ENCODE data around the gene ERFL. TPM values are rescaled to one million over a fixed set of nuclear protein-coding genes. Genes with fewer than 3 reads are reported as not detected.

ERFL gene
- total and polyA plus RNA-seq, 2 of the 4 experiments (the other 2 are of a cell fraction), result not detected

- no peaks in the 10 kb centered on the region for H3K27me3 ChIP-seq (ENCODE audit: control insufficient read depth, insufficient read depth, low read length)
- H3K4me3 ChIP-seq (ENCODE audit: insufficient read depth, low read depth, low read length), result peak within 1 kb of the TSS; percentile 88
- peaks cover 7 to 26% of the 10 kb centered on the region in 2 experiments for H3K79me1 ChIP-seq (ENCODE audit: low read depth in 1 of 2, low read length in 2 of 2)
- peak within 1 kb of the TSS; percentile 97 for H4K91ac ChIP-seq (ENCODE audit: insufficient read depth, low read depth, low read length)
- H2AK9ac ChIP-seq (replicated peaks; ENCODE audit: low read depth, low read length, poor library complexity), result peak within 1 kb of the TSS; percentile 97
- peak within 1 kb of the TSS; percentile 10; the same call in 1 of the 2 replicates for H2BK20ac ChIP-seq (ENCODE audit: low read depth, low read length)
- 0% methylated on average over 20 of the region's 46 CpGs; no CpG with 5 or more reads in 1 of the 2 experiments for WGBS, 2 experiments (ENCODE audit: extremely low coverage in 2 of 2, insufficient read length in 1 of 2)
- no peak within 1 kb of the TSS for H2BK15ac ChIP-seq (ENCODE audit: low read depth, low read length)
- peak within 1 kb of the TSS; percentile 98 for H3K14ac ChIP-seq (replicated peaks; ENCODE audit: low read depth, low read length)
- peak within 1 kb of the TSS; percentile 99 for H3K23ac ChIP-seq (ENCODE audit: low read depth, low read length)
- peak within 1 kb of the TSS; percentile 43 for H3K18ac ChIP-seq (ENCODE audit: low read depth, low read length)
- peak within 1 kb of the TSS; percentile 91 for H3K4ac ChIP-seq (ENCODE audit: low read depth, low read length)
- H3K36me3 ChIP-seq (ENCODE audit: control insufficient read depth, insufficient read depth, low read length), result peaks cover 10% of the 10 kb centered on the region; the same call in 1 of the 2 replicates
- peak; percentile 87 for ATAC-seq (ENCODE audit: low read depth)
- DNase-seq, result peak; percentile 91
- in situ Hi-C loops (cut with MboI; ENCODE audit: low sequenced_read_pairs) (no loop called here), dilution Hi-C loops (cut with HindIII; ENCODE audit: low sequenced_read_pairs, unreplicated experiment) (no loop called here), intact Hi-C loops (cut with micrococcal nuclease) (loop anchor here (5.0 to 10.0 kb wide), 2 partner anchors 73 to 165 kb away; partner anchors contain the start of gene CEACAM3)
- no TSS peak for BruUV-seq (replicated peaks)
- peaks cover 6% of the 10 kb centered on the region for H3K4me1 ChIP-seq (ENCODE audit: control insufficient read depth, insufficient read depth, low read length)
- peak within 1 kb of the TSS; percentile 86 for H3K4me2 ChIP-seq (ENCODE audit: low read depth, low read length)
- H4K5ac ChIP-seq (ENCODE audit: low read depth, low read length), result peak within 1 kb of the TSS; percentile 61
- peak within 1 kb of the TSS; percentile 98 for H2AK5ac ChIP-seq (ENCODE audit: low read depth, low read length)
- H2BK120ac ChIP-seq (ENCODE audit: low read depth, low read length), result peak within 1 kb of the TSS; percentile 53
- peaks cover 7% of the 10 kb centered on the region; the same call in 1 of the 2 replicates for H3K9me1 ChIP-seq (ENCODE audit: insufficient read depth, low read length)
- H2AFZ ChIP-seq (replicated peaks; ENCODE audit: low read length, poor library complexity), result peak within 1 kb of the TSS; percentile 93
- no peaks in the 10 kb centered on the region for H3K9me3 ChIP-seq (ENCODE audit: control insufficient read depth, insufficient read depth, low read length)
- H2BK5ac ChIP-seq (ENCODE audit: low read depth, low read length, poor library complexity, severe bottlenecking), result peak within 1 kb of the TSS; percentile 78
- peak within 1 kb of the TSS; percentile 66 for H3K56ac ChIP-seq (ENCODE audit: extremely low read depth, insufficient read depth, low read length)
- ChIA-PET CTCF (interaction anchor here (0.5 to 2.0 kb wide), 3 partner anchors 12 to 1428 kb away, joined by 4 to 5 read pairs (median 4); no protein-coding TSS in a partner anchor), POLR2A (ENCODE audit: unreplicated experiment) (interaction anchor here (0.5 kb wide), 1 partner anchor 9 kb away, joined by 4 read pairs; no protein-coding TSS in a partner anchor)
- peak within 1 kb of the TSS; percentile 79 for H3K27ac ChIP-seq (ENCODE audit: insufficient read depth, low read length)
- peak within 1 kb of the TSS; percentile 91 for H3K9ac ChIP-seq (ENCODE audit: low read depth, low read length)
- H4K8ac ChIP-seq (ENCODE audit: low read depth in 2 of 2, low read length in 2 of 2), result peak within 1 kb of the TSS; percentile 61 to 86
- peaks cover 21% of the 10 kb centered on the region for H4K20me1 ChIP-seq (ENCODE audit: insufficient read depth, low read length)
- TF ChIP-seq MAFK (IDR thresholded peaks at IDR 0.05; ENCODE audit: low read depth, low read length), result no peak
- TF ChIP-seq RCOR1 (IDR thresholded peaks at IDR 0.05; ENCODE audit: insufficient replicate concordance, low read length), result no peak
- TF ChIP-seq FOS (IDR thresholded peaks at IDR 0.05; ENCODE audit: low read depth, low read length), result no peak
- TF ChIP-seq MAZ (IDR thresholded peaks at IDR 0.05; ENCODE audit: borderline replicate concordance, low read depth, low read length), result peak; percentile 92; the same call in 1 of the 2 replicates
- TF ChIP-seq MXI1 (IDR thresholded peaks at IDR 0.05; ENCODE audit: borderline replicate concordance, low read depth, low read length), result no peak
- peak; percentile 93 for TF ChIP-seq POLR2A (IDR thresholded peaks at IDR 0.05; ENCODE audit: low read depth, low read length)
- TF ChIP-seq USF2 (IDR thresholded peaks at IDR 0.05; ENCODE audit: low read depth, low read length), result no peak
- TF ChIP-seq ELK1 (IDR thresholded peaks at IDR 0.05; ENCODE audit: borderline replicate concordance, low read depth, low read length), result no peak
- TF ChIP-seq RAD21 (IDR thresholded peaks at IDR 0.05; ENCODE audit: low read length), result 0 out of 2 replicates have a peak, but pooled peaks have one; percentile 5
- TF ChIP-seq CHD1 (IDR thresholded peaks at IDR 0.05; ENCODE audit: low read depth, low read length), result no peak
- TF ChIP-seq BHLHE40 (IDR thresholded peaks at IDR 0.05; ENCODE audit: low read depth, low read length), result peak; percentile 70
- TF ChIP-seq NFE2L2 (IDR thresholded peaks at IDR 0.05; ENCODE audit: low read depth, low read length), result peak; percentile 5; the same call in 1 of the 2 replicates
- TF ChIP-seq CEBPB (IDR thresholded peaks at IDR 0.05; ENCODE audit: low read depth, low read length), result no peak
- no peak for TF ChIP-seq SMC3 (IDR thresholded peaks at IDR 0.05; ENCODE audit: low read depth, low read length)
Observed at GRCh38 chr19:41959056-41960053, 31.1 kb upstream of the ERFL start, which contains the start of gene RABAC1. RABAC1 (minus strand) TSS chr19:41959321; CDS start chr19:41959292, 29 bp downstream.

Measured in IMR-90 (cell line).